Transverse colon (tissue), 4 donors: ENCODE data around the gene ANKRD44.

Experiments used
- CTCF ChIP-seq, 5 experiments: fragments of 200-600 bp in 3 of 5; fragments of 450-650 bp in 2 of 5; sonication (generic) in 3 of 5; IDR thresholded peaks; 1 replicate in 2 of 5; 2 replicates in 3 of 5; pipeline ENCODE4 v1.5.1; 2016 to 2017; ENCODE audit warnings: antibody characterized with exemption in 5 of 5, inconsistent platforms in 3 of 5, mild to moderate bottlenecking in 2 of 5, moderate library complexity in 1 of 5
- EP300 ChIP-seq: sonication (generic); formaldehyde crosslinking; IDR thresholded peaks from one replicate; pipeline ENCODE4 v1.6.1; 2017; ENCODE audit warnings: antibody characterized with exemption, low read depth
- POLR2A ChIP-seq: fragments of 450-650 bp; IDR thresholded peaks from one replicate; pipeline ENCODE4 v1.6.1; 2016; ENCODE audit warnings: antibody characterized with exemption, mild to moderate bottlenecking, moderate library complexity
- POLR2AphosphoS5 ChIP-seq, 3 donors: sonication (generic); formaldehyde crosslinking; IDR thresholded peaks; one replicate each; pipeline ENCODE4 v1.6.1; 2016; ENCODE audit warnings: antibody characterized with exemption in 3 of 3

GRCh38 chr2:197069958-197070357 is 240.6 kb downstream of the ANKRD44 start:
- TF ChIP-seq CTCF (IDR thresholded peaks at IDR 0.05) = no peak
- TF ChIP-seq POLR2AphosphoS5 (IDR thresholded peaks at IDR 0.05) = no peak
- no peak for TF ChIP-seq EP300
- TF ChIP-seq POLR2A = no peak
